ENCODE measurements around the gene HEXIM2. TPM values are rescaled to one million over a fixed set of nuclear protein-coding genes. Genes with fewer than 3 reads are reported as not detected.
"Not testable (repeated sequence)": the region's sequence is repeated elsewhere in the genome, so short reads cannot be mapped to it uniquely, and the experiment has no call there.

The HEXIM2 gene
- total RNA-seq, 1 experiment from 2014 or later: 13.5 TPM

GRCh38 chr17:45201457-45201856 is 39.8 kb downstream of the HEXIM2 start (continued):
- TF ChIP-seq ZNF274 (IDR thresholded peaks at IDR 0.05; ENCODE audit: low read depth, low read length) (no peak), SIN3A (IDR thresholded peaks at IDR 0.05; ENCODE audit: low read depth) (no peak), ELF1 (IDR thresholded peaks at IDR 0.05; ENCODE audit: borderline replicate concordance, low read depth) (no peak), ATF3 (IDR thresholded peaks at IDR 0.05) (no peak)
- TF ChIP-seq, protein P1, sequence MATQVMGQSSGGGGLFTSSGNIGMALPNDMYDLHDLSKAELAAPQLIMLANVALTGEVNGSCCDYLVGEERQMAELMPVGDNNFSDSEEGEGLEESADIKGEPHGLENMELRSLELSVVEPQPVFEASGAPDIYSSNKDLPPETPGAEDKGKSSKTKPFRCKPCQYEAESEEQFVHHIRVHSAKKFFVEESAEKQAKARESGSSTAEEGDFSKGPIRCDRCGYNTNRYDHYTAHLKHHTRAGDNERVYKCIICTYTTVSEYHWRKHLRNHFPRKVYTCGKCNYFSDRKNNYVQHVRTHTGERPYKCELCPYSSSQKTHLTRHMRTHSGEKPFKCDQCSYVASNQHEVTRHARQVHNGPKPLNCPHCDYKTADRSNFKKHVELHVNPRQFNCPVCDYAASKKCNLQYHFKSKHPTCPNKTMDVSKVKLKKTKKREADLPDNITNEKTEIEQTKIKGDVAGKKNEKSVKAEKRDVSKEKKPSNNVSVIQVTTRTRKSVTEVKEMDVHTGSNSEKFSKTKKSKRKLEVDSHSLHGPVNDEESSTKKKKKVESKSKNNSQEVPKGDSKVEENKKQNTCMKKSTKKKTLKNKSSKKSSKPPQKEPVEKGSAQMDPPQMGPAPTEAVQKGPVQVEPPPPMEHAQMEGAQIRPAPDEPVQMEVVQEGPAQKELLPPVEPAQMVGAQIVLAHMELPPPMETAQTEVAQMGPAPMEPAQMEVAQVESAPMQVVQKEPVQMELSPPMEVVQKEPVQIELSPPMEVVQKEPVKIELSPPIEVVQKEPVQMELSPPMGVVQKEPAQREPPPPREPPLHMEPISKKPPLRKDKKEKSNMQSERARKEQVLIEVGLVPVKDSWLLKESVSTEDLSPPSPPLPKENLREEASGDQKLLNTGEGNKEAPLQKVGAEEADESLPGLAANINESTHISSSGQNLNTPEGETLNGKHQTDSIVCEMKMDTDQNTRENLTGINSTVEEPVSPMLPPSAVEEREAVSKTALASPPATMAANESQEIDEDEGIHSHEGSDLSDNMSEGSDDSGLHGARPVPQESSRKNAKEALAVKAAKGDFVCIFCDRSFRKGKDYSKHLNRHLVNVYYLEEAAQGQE (IDR thresholded peaks at IDR 0.05; ENCODE audit: low read depth): no peak

- RAD21 ChIA-PET (ENCODE audit: low non-redundant PET in 1 of 2, low total read pairs in 2 of 2, uncharacterized antibody in 2 of 2, unreplicated experiment in 2 of 2); H2AFZ ChIP-seq (ENCODE audit: low read depth, low read length, poor library complexity, severe bottlenecking); H3K27ac ChIP-seq (ENCODE audit: low read depth, low read length); H3K4me2 ChIP-seq (ENCODE audit: low read length); BruUV-seq (replicated peaks); H3K36me3 ChIP-seq (ENCODE audit: control insufficient read depth in 1 of 2, insufficient read depth in 2 of 2, low read length in 2 of 2); H3K9me3 ChIP-seq (ENCODE audit: control insufficient read depth in 1 of 2, insufficient read depth in 1 of 2, low read depth in 1 of 2, low read length in 2 of 2); DNase-seq (ENCODE audit: low read depth, low spot score); H3K9me2 ChIP-seq (ENCODE audit: insufficient read depth); H3K9ac ChIP-seq (ENCODE audit: low read length); ATAC-seq; H3K79me2 ChIP-seq (ENCODE audit: insufficient read depth, low read length); H3K27me3 ChIP-seq (ENCODE audit: insufficient read depth, low read length); H3K4me3 ChIP-seq (replicated peaks in 1 of 2; ENCODE audit: low read depth in 1 of 2, low read length in 2 of 2); H4K20me1 ChIP-seq (ENCODE audit: insufficient read depth); intact Hi-C loops (cut with micrococcal nuclease): not testable (repeated sequence)
- CTCF ChIA-PET: interaction anchor here (6.6 kb wide), 1 partner anchor 66 kb away, joined by 157 read pairs; the partner anchor contains the start of gene ACBD4
- peaks cover 9 to 18% of the 10 kb centered on the region in 2 experiments; a peak in 3 of 4 replicates for H3K4me1 ChIP-seq (ENCODE audit: control insufficient read depth in 1 of 2, insufficient read depth in 2 of 2, low read length in 2 of 2)
- POLR2A ChIA-PET: interaction anchor here (1.3 kb wide), 2 partner anchors 9 to 54 kb away, joined by 3 read pairs; partner anchors contain the start of gene HEXIM1
Observed at GRCh38 chr17:45201880-45202279, 40.2 kb downstream of the HEXIM2 start.

All from HCT116 (cell line).